ENCODE data around the gene RBM20.

RBM20 gene

GRCh38 chr10:110802090-110802489, 158.0 kb downstream of the RBM20 start:
- Histone ChIP-seq H3K4me3 (ENCODE audit: low read depth in 1 of 2, low read length in 2 of 2) (no peak overlapping the region), H3K9me3 (ENCODE audit: low read length) (no peaks in the 10 kb centered on the region), H3K9ac (ENCODE audit: low read length) (no peak overlapping the region), H3K36me3 (ENCODE audit: insufficient read depth, low read length) (no peaks in the 10 kb centered on the region), H3K4me1 (ENCODE audit: insufficient read depth, low read length) (peaks cover 38% of the 10 kb centered on the region), H3K27me3 (ENCODE audit: control insufficient read depth in 1 of 2, insufficient read depth in 2 of 2, low read length in 2 of 2) (no peaks in the 10 kb centered on the region), H3K27ac (ENCODE audit: low read depth, low read length) (peak overlapping the region; percentile 72)

GRCh38 chr10:110802551-110803238, 158.6 kb downstream of the RBM20 start:
- Histone ChIP-seq H3K27me3 (ENCODE audit: control insufficient read depth in 1 of 2, insufficient read depth in 2 of 2, low read length in 2 of 2) (no peaks in the 10 kb centered on the region), H3K9me3 (ENCODE audit: low read length) (no peaks in the 10 kb centered on the region), H3K27ac (ENCODE audit: low read depth, low read length) (peak overlapping the region; percentile 72), H3K9ac (ENCODE audit: low read length) (no peak overlapping the region), H3K4me1 (ENCODE audit: insufficient read depth, low read length) (peaks cover 38% of the 10 kb centered on the region), H3K4me3 (ENCODE audit: low read depth in 1 of 2, low read length in 2 of 2) (no peak overlapping the region), H3K36me3 (ENCODE audit: insufficient read depth, low read length) (no peaks in the 10 kb centered on the region)

GRCh38 chr10:110803239-110803749, 159.2 kb downstream of the RBM20 start:
- H3K36me3 ChIP-seq (ENCODE audit: insufficient read depth, low read length), result no peaks in the 10 kb centered on the region
- no peak overlapping the region for H3K9ac ChIP-seq (ENCODE audit: low read length)
- no peaks in the 10 kb centered on the region for H3K27me3 ChIP-seq (ENCODE audit: control insufficient read depth in 1 of 2, insufficient read depth in 2 of 2, low read length in 2 of 2)
- peaks cover 38% of the 10 kb centered on the region for H3K4me1 ChIP-seq (ENCODE audit: insufficient read depth, low read length)
- H3K9me3 ChIP-seq (ENCODE audit: low read length), result no peaks in the 10 kb centered on the region
- no peak overlapping the region for H3K4me3 ChIP-seq (ENCODE audit: low read depth in 1 of 2, low read length in 2 of 2)
- peak overlapping the region; percentile 55 for H3K27ac ChIP-seq (ENCODE audit: low read depth, low read length)

GRCh38 chr10:110803830-110804338, 159.7 kb downstream of the RBM20 start:
- peaks cover 38% of the 10 kb centered on the region for H3K4me1 ChIP-seq (ENCODE audit: insufficient read depth, low read length)
- H3K27ac ChIP-seq (ENCODE audit: low read depth, low read length), result peak overlapping the region; percentile 55
- H3K9ac ChIP-seq (ENCODE audit: low read length), result no peak overlapping the region
- H3K36me3 ChIP-seq (ENCODE audit: insufficient read depth, low read length), result no peaks in the 10 kb centered on the region
- H3K27me3 ChIP-seq (ENCODE audit: control insufficient read depth in 1 of 2, insufficient read depth in 2 of 2, low read length in 2 of 2), result no peaks in the 10 kb centered on the region
- H3K9me3 ChIP-seq (ENCODE audit: low read length), result no peaks in the 10 kb centered on the region
- H3K4me3 ChIP-seq (ENCODE audit: low read depth in 1 of 2, low read length in 2 of 2), result no peak overlapping the region

GRCh38 chr10:110804376-110804775, 160.2 kb downstream of the RBM20 start:
- H3K36me3 ChIP-seq (ENCODE audit: insufficient read depth, low read length), result no peaks in the 10 kb centered on the region
- peaks cover 38% of the 10 kb centered on the region for H3K4me1 ChIP-seq (ENCODE audit: insufficient read depth, low read length)
- no peaks in the 10 kb centered on the region for H3K27me3 ChIP-seq (ENCODE audit: control insufficient read depth in 1 of 2, insufficient read depth in 2 of 2, low read length in 2 of 2)
- H3K9ac ChIP-seq (ENCODE audit: low read length), result no peak overlapping the region
- H3K27ac ChIP-seq (ENCODE audit: low read depth, low read length), result peak overlapping the region; percentile 55
- no peaks in the 10 kb centered on the region for H3K9me3 ChIP-seq (ENCODE audit: low read length)
- H3K4me3 ChIP-seq (ENCODE audit: low read depth in 1 of 2, low read length in 2 of 2), result no peak overlapping the region

- no peaks in the 10 kb centered on the region for H3K36me3 ChIP-seq (ENCODE audit: insufficient read depth, low read length)
- peaks cover 38% of the 10 kb centered on the region for H3K4me1 ChIP-seq (ENCODE audit: insufficient read depth, low read length)
- H3K9ac ChIP-seq (ENCODE audit: low read length), result no peak overlapping the region
- H3K27ac ChIP-seq (ENCODE audit: low read depth, low read length), result no peak overlapping the region
- H3K4me3 ChIP-seq (ENCODE audit: low read depth in 1 of 2, low read length in 2 of 2), result no peak overlapping the region
- no peaks in the 10 kb centered on the region for H3K27me3 ChIP-seq (ENCODE audit: control insufficient read depth in 1 of 2, insufficient read depth in 2 of 2, low read length in 2 of 2)
- no peaks in the 10 kb centered on the region for H3K9me3 ChIP-seq (ENCODE audit: low read length)
Observed at GRCh38 chr10:110805292-110805691, 161.2 kb downstream of the RBM20 start.

- H3K9me3 ChIP-seq (ENCODE audit: low read length), result no peaks in the 10 kb centered on the region
- no peaks in the 10 kb centered on the region for H3K27me3 ChIP-seq (ENCODE audit: control insufficient read depth in 1 of 2, insufficient read depth in 2 of 2, low read length in 2 of 2)
- H3K4me1 ChIP-seq (ENCODE audit: insufficient read depth, low read length), result peaks cover 38% of the 10 kb centered on the region
- no peaks in the 10 kb centered on the region for H3K36me3 ChIP-seq (ENCODE audit: insufficient read depth, low read length)
- H3K27ac ChIP-seq (ENCODE audit: low read depth, low read length), result no peak overlapping the region
- H3K9ac ChIP-seq (ENCODE audit: low read length), result no peak overlapping the region
- H3K4me3 ChIP-seq (ENCODE audit: low read depth in 1 of 2, low read length in 2 of 2), result no peak overlapping the region
Observed at GRCh38 chr10:110806335-110806734, 162.2 kb downstream of the RBM20 start.

- peaks cover 25% of the 10 kb centered on the region for H3K4me1 ChIP-seq (ENCODE audit: insufficient read depth, low read length)
- peaks cover 5% of the 10 kb centered on the region for H3K36me3 ChIP-seq (ENCODE audit: insufficient read depth, low read length)
- H3K27me3 ChIP-seq (ENCODE audit: control insufficient read depth in 1 of 2, insufficient read depth in 2 of 2, low read length in 2 of 2), result no peaks in the 10 kb centered on the region
- H3K27ac ChIP-seq (ENCODE audit: low read depth, low read length), result no peak overlapping the region
- H3K9ac ChIP-seq (ENCODE audit: low read length), result no peak overlapping the region
- H3K9me3 ChIP-seq (ENCODE audit: low read length), result no peaks in the 10 kb centered on the region
- H3K4me3 ChIP-seq (ENCODE audit: low read depth in 1 of 2, low read length in 2 of 2), result no peak overlapping the region
Observed at GRCh38 chr10:110808123-110808522, 164.0 kb downstream of the RBM20 start.

GRCh38 chr10:110808615-110809014, 164.5 kb downstream of the RBM20 start:
- H3K9me3 ChIP-seq (ENCODE audit: low read length), result no peaks in the 10 kb centered on the region
- peaks cover 20% of the 10 kb centered on the region for H3K4me1 ChIP-seq (ENCODE audit: insufficient read depth, low read length)
- no peak overlapping the region for H3K27ac ChIP-seq (ENCODE audit: low read depth, low read length)
- no peaks in the 10 kb centered on the region for H3K27me3 ChIP-seq (ENCODE audit: control insufficient read depth in 1 of 2, insufficient read depth in 2 of 2, low read length in 2 of 2)
- peaks cover 6% of the 10 kb centered on the region for H3K36me3 ChIP-seq (ENCODE audit: insufficient read depth, low read length)
- H3K4me3 ChIP-seq (ENCODE audit: low read depth in 1 of 2, low read length in 2 of 2), result no peak overlapping the region
- H3K9ac ChIP-seq (ENCODE audit: low read length), result no peak overlapping the region

GRCh38 chr10:110810625-110811024, 166.5 kb downstream of the RBM20 start:
- Histone ChIP-seq H3K4me1 (ENCODE audit: insufficient read depth, low read length) (peaks cover 9% of the 10 kb centered on the region), H3K27me3 (ENCODE audit: control insufficient read depth in 1 of 2, insufficient read depth in 2 of 2, low read length in 2 of 2) (no peaks in the 10 kb centered on the region)

GRCh38 chr10:110811791-110812581, 167.8 kb downstream of the RBM20 start:
- H3K9ac ChIP-seq (ENCODE audit: low read length), result no peak overlapping the region
- no peaks in the 10 kb centered on the region for H3K9me3 ChIP-seq (ENCODE audit: low read length)
- H3K27ac ChIP-seq (ENCODE audit: low read depth, low read length), result no peak overlapping the region
- peaks cover 6% of the 10 kb centered on the region for H3K36me3 ChIP-seq (ENCODE audit: insufficient read depth, low read length)
- H3K4me1 ChIP-seq (ENCODE audit: insufficient read depth, low read length), result peaks cover 14% of the 10 kb centered on the region
- no peaks in the 10 kb centered on the region for H3K27me3 ChIP-seq (ENCODE audit: control insufficient read depth in 1 of 2, insufficient read depth in 2 of 2, low read length in 2 of 2)
- no peak overlapping the region for H3K4me3 ChIP-seq (ENCODE audit: low read depth in 1 of 2, low read length in 2 of 2)

More at GRCh38 chr10:110810625-110811024, 166.5 kb downstream of the RBM20 start:
- Histone ChIP-seq H3K36me3 (ENCODE audit: insufficient read depth, low read length) (peaks cover 6% of the 10 kb centered on the region), H3K27ac (ENCODE audit: low read depth, low read length) (no peak overlapping the region), H3K9me3 (ENCODE audit: low read length) (no peaks in the 10 kb centered on the region), H3K9ac (ENCODE audit: low read length) (no peak overlapping the region), H3K4me3 (ENCODE audit: low read depth in 1 of 2, low read length in 2 of 2) (no peak overlapping the region)
